ENCODE measurements around the gene SLC9A8.
"Not testable (repeated sequence)": the region's sequence is repeated elsewhere in the genome, so short reads cannot be mapped to it uniquely, and the experiment has no call there.

The SLC9A8 gene

DNA sequence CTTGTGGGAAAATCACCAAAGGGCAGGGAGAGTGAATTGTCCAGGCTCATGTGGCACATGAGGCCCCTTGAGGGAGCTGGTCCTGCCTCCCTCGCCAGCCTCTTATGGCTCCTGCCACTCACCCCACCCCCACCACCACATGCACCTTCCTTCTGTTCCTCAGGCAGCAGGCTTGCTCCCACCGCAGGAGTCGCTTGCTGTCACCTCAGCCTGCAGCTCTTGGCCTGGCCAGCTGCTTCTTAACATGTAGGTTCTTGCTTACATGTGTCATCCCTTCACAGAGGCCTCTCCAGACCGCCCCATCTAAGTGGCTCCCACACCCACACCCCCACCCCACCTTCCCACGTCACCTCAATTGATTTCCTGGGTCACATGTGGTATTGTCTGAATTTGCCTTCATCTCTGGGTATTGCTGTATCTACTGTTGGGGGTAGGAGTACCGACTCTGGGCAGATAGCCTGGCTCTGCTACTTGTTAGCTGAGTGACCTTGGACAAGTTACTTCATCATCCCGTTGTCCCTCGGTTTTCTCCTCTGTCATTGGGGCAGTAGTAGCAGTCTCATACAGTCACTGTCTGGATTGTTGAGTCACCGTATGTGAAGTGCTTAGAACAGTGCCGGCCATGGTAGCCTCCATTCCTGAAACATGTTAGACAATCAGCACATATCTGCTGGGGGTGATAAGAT is 41.7 kb downstream of the SLC9A8 start:
- DNase-seq (ENCODE audit: extremely low read depth, low read depth) = no peak
- no peak for TF ChIP-seq CTCF (IDR thresholded peaks at IDR 0.05; ENCODE audit: low read depth, low read length)

- no peak for DNase-seq (ENCODE audit: extremely low read depth, low read depth)
- TF ChIP-seq CTCF (IDR thresholded peaks at IDR 0.05; ENCODE audit: low read depth, low read length) = no peak
Measured at GRCh38 chr20:49856904-49857303, 44.3 kb downstream of the SLC9A8 start.

DNA sequence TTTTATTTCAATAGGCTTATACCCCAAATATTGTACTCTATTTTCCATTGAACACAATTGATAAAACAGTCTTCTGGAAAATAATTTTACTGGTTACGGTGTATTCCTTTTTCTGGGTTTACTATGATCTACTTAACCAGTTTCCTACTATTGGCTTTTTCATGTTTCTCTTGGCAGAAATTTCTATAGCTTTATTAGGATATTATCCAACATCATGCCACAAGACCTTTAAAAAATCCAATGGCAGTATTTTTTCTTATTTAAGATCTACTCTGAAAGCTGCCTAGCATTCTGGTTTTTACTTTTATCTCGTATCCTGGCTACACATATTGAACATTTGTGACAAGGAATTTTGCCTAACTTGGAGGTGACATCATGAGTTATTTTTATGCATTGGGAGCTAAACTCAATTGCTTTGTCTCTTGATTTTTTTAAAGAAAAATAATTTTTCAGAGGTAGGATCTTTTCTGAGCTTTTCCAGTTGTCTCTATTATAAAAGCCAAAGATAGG is 45.5 kb downstream of the SLC9A8 start:
- no peak for TF ChIP-seq CTCF (IDR thresholded peaks at IDR 0.05; ENCODE audit: low read depth, low read length)
- DNase-seq (ENCODE audit: extremely low read depth, low read depth) = no peak

GRCh38 chr20:49859011-49859410 is 46.4 kb downstream of the SLC9A8 start:
- no peak for TF ChIP-seq CTCF (IDR thresholded peaks at IDR 0.05; ENCODE audit: low read depth, low read length)
- DNase-seq (ENCODE audit: extremely low read depth, low read depth) = no peak

- TF ChIP-seq CTCF (IDR thresholded peaks at IDR 0.05; ENCODE audit: low read depth, low read length) = no peak
- DNase-seq (ENCODE audit: extremely low read depth, low read depth) = no peak
Measured at GRCh38 chr20:49859807-49860206, 47.2 kb downstream of the SLC9A8 start.

GRCh38 chr20:49861232-49861631 is 48.6 kb downstream of the SLC9A8 start:
- not testable (repeated sequence) for DNase-seq (ENCODE audit: extremely low read depth, low read depth)

GRCh38 chr20:49862607-49863200 is 50.1 kb downstream of the SLC9A8 start:
- TF ChIP-seq CTCF (IDR thresholded peaks at IDR 0.05; ENCODE audit: low read depth, low read length) = no peak
- DNase-seq (ENCODE audit: extremely low read depth, low read depth) = no peak

Data from AG09319 (cell line).